Measurements from ENCODE around the gene SLC34A3.

The SLC34A3 gene

GRCh38 chr9:137212520-137212919, 18.2 kb upstream of the SLC34A3 start:
- Histone ChIP-seq H3K79me2 (ENCODE audit: low read length) (no peaks in the 10 kb centered on the region), H3K9me3 (ENCODE audit: insufficient read depth, low read length) (no peaks in the 10 kb centered on the region), H3K36me3 (replicated peaks; ENCODE audit: low read depth, low read length) (peaks cover 5% of the 10 kb centered on the region), H4K20me1 (ENCODE audit: insufficient read depth, low read length) (no peaks in the 10 kb centered on the region), H3K27me3 (ENCODE audit: low read depth, low read length) (no peaks in the 10 kb centered on the region), H3K4me2 (ENCODE audit: low read length) (peak overlapping the region; percentile 73), H2AFZ (ENCODE audit: low read depth, low read length) (no peak overlapping the region), H3K4me3 (ENCODE audit: low read length) (peak overlapping the region; percentile 78), H3K4me1 (ENCODE audit: low read length) (no peaks in the 10 kb centered on the region), H3K9ac (ENCODE audit: low read length) (peak overlapping the region; percentile 61), H3K27ac (ENCODE audit: low read length) (no peak overlapping the region)
- TF ChIP-seq EZH2phosphoT487 (IDR thresholded peaks at IDR 0.05; ENCODE audit: low read depth) (no peak), CTCF (IDR thresholded peaks at IDR 0.05; ENCODE audit: low read depth, low read length) (0 out of 2 replicates have a peak, but pooled peaks have one; percentile 4)

- peak overlapping the region; percentile 78 for H3K4me3 ChIP-seq (ENCODE audit: low read length)
- H3K36me3 ChIP-seq (replicated peaks; ENCODE audit: low read depth, low read length), result peaks cover 5% of the 10 kb centered on the region
- no peak overlapping the region for H2AFZ ChIP-seq (ENCODE audit: low read depth, low read length)
- H4K20me1 ChIP-seq (ENCODE audit: insufficient read depth, low read length), result no peaks in the 10 kb centered on the region
- H3K4me2 ChIP-seq (ENCODE audit: low read length), result peak overlapping the region; percentile 73
- no peaks in the 10 kb centered on the region for H3K4me1 ChIP-seq (ENCODE audit: low read length)
- peak overlapping the region; percentile 61 for H3K9ac ChIP-seq (ENCODE audit: low read length)
- no peak overlapping the region for H3K27ac ChIP-seq (ENCODE audit: low read length)
- no peaks in the 10 kb centered on the region for H3K27me3 ChIP-seq (ENCODE audit: low read depth, low read length)
- no peak for TF ChIP-seq EZH2phosphoT487 (IDR thresholded peaks at IDR 0.05; ENCODE audit: low read depth)
- peak; percentile 35 for TF ChIP-seq CTCF (IDR thresholded peaks at IDR 0.05; ENCODE audit: low read depth, low read length)
- H3K79me2 ChIP-seq (ENCODE audit: low read length), result no peaks in the 10 kb centered on the region
- no peaks in the 10 kb centered on the region for H3K9me3 ChIP-seq (ENCODE audit: insufficient read depth, low read length)
These were observed 17.3 kb upstream of the SLC34A3 start for GRCh38 chr9:137213160-137214060.

GRCh38 chr9:137214620-137215019, 16.1 kb upstream of the SLC34A3 start:
- no peaks in the 10 kb centered on the region for H3K79me2 ChIP-seq (ENCODE audit: low read length)
- no peaks in the 10 kb centered on the region for H3K4me1 ChIP-seq (ENCODE audit: low read length)
- peaks cover 5% of the 10 kb centered on the region for H3K36me3 ChIP-seq (replicated peaks; ENCODE audit: low read depth, low read length)
- no peaks in the 10 kb centered on the region for H3K9me3 ChIP-seq (ENCODE audit: insufficient read depth, low read length)
- H3K27me3 ChIP-seq (ENCODE audit: low read depth, low read length), result no peaks in the 10 kb centered on the region
- no peak overlapping the region for H3K4me3 ChIP-seq (ENCODE audit: low read length)
- H3K27ac ChIP-seq (ENCODE audit: low read length), result no peak overlapping the region
- H3K9ac ChIP-seq (ENCODE audit: low read length), result no peak overlapping the region
- H2AFZ ChIP-seq (ENCODE audit: low read depth, low read length), result no peak overlapping the region
- no peak overlapping the region for H3K4me2 ChIP-seq (ENCODE audit: low read length)
- no peak for TF ChIP-seq EZH2phosphoT487 (IDR thresholded peaks at IDR 0.05; ENCODE audit: low read depth)
- no peak for TF ChIP-seq CTCF (IDR thresholded peaks at IDR 0.05; ENCODE audit: low read depth, low read length)
- no peaks in the 10 kb centered on the region for H4K20me1 ChIP-seq (ENCODE audit: insufficient read depth, low read length)

- Histone ChIP-seq H2AFZ (ENCODE audit: low read depth, low read length) (no peak overlapping the region), H3K79me2 (ENCODE audit: low read length) (no peaks in the 10 kb centered on the region), H3K4me3 (ENCODE audit: low read length) (no peak overlapping the region), H3K9ac (ENCODE audit: low read length) (no peak overlapping the region), H4K20me1 (ENCODE audit: insufficient read depth, low read length) (no peaks in the 10 kb centered on the region), H3K36me3 (replicated peaks; ENCODE audit: low read depth, low read length) (no peaks in the 10 kb centered on the region), H3K4me1 (ENCODE audit: low read length) (no peaks in the 10 kb centered on the region), H3K27me3 (ENCODE audit: low read depth, low read length) (no peaks in the 10 kb centered on the region), H3K9me3 (ENCODE audit: insufficient read depth, low read length) (no peaks in the 10 kb centered on the region), H3K4me2 (ENCODE audit: low read length) (no peak overlapping the region), H3K27ac (ENCODE audit: low read length) (no peak overlapping the region)
- TF ChIP-seq CTCF (IDR thresholded peaks at IDR 0.05; ENCODE audit: low read depth, low read length), result no peak
- no peak for TF ChIP-seq EZH2phosphoT487 (IDR thresholded peaks at IDR 0.05; ENCODE audit: low read depth)
These were observed 15.3 kb upstream of the SLC34A3 start for GRCh38 chr9:137215196-137215986.

Measured in OCI-LY3 (cell line).